ENCODE results near the gene GRK3. TPM values are rescaled to one million over a fixed set of nuclear protein-coding genes. Genes with fewer than 3 reads are reported as not detected.
"Not testable (repeated sequence)": the region's sequence is repeated elsewhere in the genome, so short reads cannot be mapped to it uniquely, and the experiment has no call there.

GRK3 gene
- total and polyA plus RNA-seq, 2 donors, result 8.4 to 20.2 TPM

GRCh38 chr22:25557218-25557617 lies 7.3 kb upstream of the GRK3 start:
- peaks cover 0 to 3% of the 10 kb centered on the region in 2 donors for H3K4me1 ChIP-seq (ENCODE audit: control insufficient read depth in 2 of 2, insufficient read depth in 2 of 2, low read length in 2 of 2)
- WGBS, result 96% methylated on average over 5 of the region's 5 CpGs
- DNase-seq (ENCODE audit: low read depth in 6 of 9, low spot score in 9 of 9), result no peak

GRCh38 chr22:25558341-25558740 lies 6.1 kb upstream of the GRK3 start:
- Histone ChIP-seq H3K9me3 (ENCODE audit: control insufficient read depth in 2 of 2, insufficient read depth in 1 of 2, low read length in 1 of 2) (no peaks in the 10 kb centered on the region), H3K36me3 (ENCODE audit: control insufficient read depth in 2 of 2, insufficient read depth in 2 of 2, low read length in 1 of 2) (no peaks in the 10 kb centered on the region), H3K4me3 (ENCODE audit: low read length in 2 of 2) (no peak overlapping the region), H3K27ac (ENCODE audit: low read depth in 1 of 2, low read length in 1 of 2) (no peak overlapping the region), H3K4me1 (ENCODE audit: control insufficient read depth in 2 of 2, insufficient read depth in 2 of 2, low read length in 2 of 2) (peaks cover 0 to 3% of the 10 kb centered on the region in 2 donors), H3K27me3 (ENCODE audit: control insufficient read depth in 2 of 2, insufficient read depth in 1 of 2, low read length in 1 of 2) (no peaks in the 10 kb centered on the region)
- WGBS, result 98% methylated on average over 4 of the region's 4 CpGs
- no peak for DNase-seq (ENCODE audit: low read depth in 6 of 9, low spot score in 9 of 9)

More at GRCh38 chr22:25557218-25557617, 7.3 kb upstream of the GRK3 start:
- Histone ChIP-seq H3K27me3 (ENCODE audit: control insufficient read depth in 2 of 2, insufficient read depth in 1 of 2, low read length in 1 of 2) (no peaks in the 10 kb centered on the region), H3K9me3 (ENCODE audit: control insufficient read depth in 2 of 2, insufficient read depth in 1 of 2, low read length in 1 of 2) (no peaks in the 10 kb centered on the region), H3K36me3 (ENCODE audit: control insufficient read depth in 2 of 2, insufficient read depth in 2 of 2, low read length in 1 of 2) (no peaks in the 10 kb centered on the region), H3K27ac (ENCODE audit: low read depth in 1 of 2, low read length in 1 of 2) (no peak overlapping the region), H3K4me3 (ENCODE audit: low read length in 2 of 2) (no peak overlapping the region)

GRCh38 chr22:25559910-25560309 lies 4.6 kb upstream of the GRK3 start:
- not testable (repeated sequence) for H3K27me3 ChIP-seq (ENCODE audit: control insufficient read depth in 2 of 2, insufficient read depth in 1 of 2, low read length in 1 of 2); H3K4me3 ChIP-seq (ENCODE audit: low read length in 2 of 2); H3K27ac ChIP-seq (ENCODE audit: low read depth in 1 of 2, low read length in 1 of 2); DNase-seq (ENCODE audit: low read depth in 6 of 9, low spot score in 9 of 9); H3K9me3 ChIP-seq (ENCODE audit: control insufficient read depth in 2 of 2, insufficient read depth in 1 of 2, low read length in 1 of 2); H3K36me3 ChIP-seq (ENCODE audit: control insufficient read depth in 2 of 2, insufficient read depth in 2 of 2, low read length in 1 of 2)
- H3K4me1 ChIP-seq (ENCODE audit: control insufficient read depth in 2 of 2, insufficient read depth in 2 of 2, low read length in 2 of 2), result peaks cover 0 to 12% of the 10 kb centered on the region in 2 donors
- over 99% methylated on average over 4 of the region's 4 CpGs for WGBS

GRCh38 chr22:25561182-25561581 lies 3.3 kb upstream of the GRK3 start:
- not testable (repeated sequence) for H3K27ac ChIP-seq (ENCODE audit: low read depth in 1 of 2, low read length in 1 of 2); H3K27me3 ChIP-seq (ENCODE audit: control insufficient read depth in 2 of 2, insufficient read depth in 1 of 2, low read length in 1 of 2); DNase-seq (ENCODE audit: low read depth in 6 of 9, low spot score in 9 of 9); H3K36me3 ChIP-seq (ENCODE audit: control insufficient read depth in 2 of 2, insufficient read depth in 2 of 2, low read length in 1 of 2); H3K4me3 ChIP-seq (ENCODE audit: low read length in 2 of 2); H3K9me3 ChIP-seq (ENCODE audit: control insufficient read depth in 2 of 2, insufficient read depth in 1 of 2, low read length in 1 of 2)
- 94% methylated on average over 3 of the region's 3 CpGs for WGBS
- peaks cover 0 to 17% of the 10 kb centered on the region in 2 donors for H3K4me1 ChIP-seq (ENCODE audit: control insufficient read depth in 2 of 2, insufficient read depth in 2 of 2, low read length in 2 of 2)

GRCh38 chr22:25561927-25562326 lies 2.5 kb upstream of the GRK3 start:
- not testable (repeated sequence) for H3K9me3 ChIP-seq (ENCODE audit: control insufficient read depth in 2 of 2, insufficient read depth in 1 of 2, low read length in 1 of 2); DNase-seq (ENCODE audit: low read depth in 6 of 9, low spot score in 9 of 9); H3K4me3 ChIP-seq (ENCODE audit: low read length in 2 of 2); H3K27ac ChIP-seq (ENCODE audit: low read depth in 1 of 2, low read length in 1 of 2); H3K27me3 ChIP-seq (ENCODE audit: control insufficient read depth in 2 of 2, insufficient read depth in 1 of 2, low read length in 1 of 2); H3K36me3 ChIP-seq (ENCODE audit: control insufficient read depth in 2 of 2, insufficient read depth in 2 of 2, low read length in 1 of 2)
- WGBS, result 76% methylated on average over 1 of the region's 1 CpG
- H3K4me1 ChIP-seq (ENCODE audit: control insufficient read depth in 2 of 2, insufficient read depth in 2 of 2, low read length in 2 of 2), result peaks cover 3 to 17% of the 10 kb centered on the region in 2 donors

- H3K27ac ChIP-seq (ENCODE audit: low read depth in 1 of 2, low read length in 1 of 2), result peak overlapping the region in 1 of 2 donors; percentile 3
- not testable (repeated sequence) for H3K9me3 ChIP-seq (ENCODE audit: control insufficient read depth in 2 of 2, insufficient read depth in 1 of 2, low read length in 1 of 2); H3K36me3 ChIP-seq (ENCODE audit: control insufficient read depth in 2 of 2, insufficient read depth in 2 of 2, low read length in 1 of 2); DNase-seq (ENCODE audit: low read depth in 6 of 9, low spot score in 9 of 9); H3K27me3 ChIP-seq (ENCODE audit: control insufficient read depth in 2 of 2, insufficient read depth in 1 of 2, low read length in 1 of 2)
- peaks cover 3 to 19% of the 10 kb centered on the region in 2 donors for H3K4me1 ChIP-seq (ENCODE audit: control insufficient read depth in 2 of 2, insufficient read depth in 2 of 2, low read length in 2 of 2)
- H3K4me3 ChIP-seq (ENCODE audit: low read length in 2 of 2), result peak overlapping the region in 1 of 2 donors; percentile 92
- WGBS, result 58% methylated on average over 10 of the region's 10 CpGs
Observed at GRCh38 chr22:25562966-25563760, 1.3 kb upstream of the GRK3 start.

- WGBS, result 3% methylated on average over 21 of the region's 21 CpGs
- Histone ChIP-seq H3K4me1 (ENCODE audit: control insufficient read depth in 2 of 2, insufficient read depth in 2 of 2, low read length in 2 of 2) (peaks cover 3 to 16% of the 10 kb centered on the region in 2 donors), H3K36me3 (ENCODE audit: control insufficient read depth in 2 of 2, insufficient read depth in 2 of 2, low read length in 1 of 2) (no peaks in the 10 kb centered on the region), H3K9me3 (ENCODE audit: control insufficient read depth in 2 of 2, insufficient read depth in 1 of 2, low read length in 1 of 2) (no peaks in the 10 kb centered on the region), H3K27me3 (ENCODE audit: control insufficient read depth in 2 of 2, insufficient read depth in 1 of 2, low read length in 1 of 2) (peaks cover 0 to 4% of the 10 kb centered on the region in 2 donors), H3K27ac (ENCODE audit: low read depth in 1 of 2, low read length in 1 of 2) (peak overlapping the region; percentile 50 to 77), H3K4me3 (ENCODE audit: low read length in 2 of 2) (peak overlapping the region; percentile 54 to 92)
- DNase-seq (ENCODE audit: low read depth in 6 of 9, low spot score in 9 of 9), result peak in 3 of 9 donors; percentile 13 to 47 (median 21)
Observed at GRCh38 chr22:25563761-25564319, 635 bp upstream of the GRK3 start.

GRCh38 chr22:25564979-25565677 lies 653 bp downstream of the GRK3 start:
- H3K4me1 ChIP-seq (ENCODE audit: control insufficient read depth in 2 of 2, insufficient read depth in 2 of 2, low read length in 2 of 2), result peaks cover 3 to 21% of the 10 kb centered on the region in 2 donors
- no peaks in the 10 kb centered on the region for H3K36me3 ChIP-seq (ENCODE audit: control insufficient read depth in 2 of 2, insufficient read depth in 2 of 2, low read length in 1 of 2)
- H3K27me3 ChIP-seq (ENCODE audit: control insufficient read depth in 2 of 2, insufficient read depth in 1 of 2, low read length in 1 of 2), result peaks cover 0 to 4% of the 10 kb centered on the region in 2 donors
- under 1% methylated on average over 61 of the region's 61 CpGs for WGBS
- H3K27ac ChIP-seq (ENCODE audit: low read depth in 1 of 2, low read length in 1 of 2), result peak overlapping the region; percentile 55 to 81
- peak overlapping the region; percentile 65 to 92 for H3K4me3 ChIP-seq (ENCODE audit: low read length in 2 of 2)
- DNase-seq (ENCODE audit: low read depth in 6 of 9, low spot score in 9 of 9), result peak in 3 of 9 donors; percentile 23 to 52 (median 33)
- H3K9me3 ChIP-seq (ENCODE audit: control insufficient read depth in 2 of 2, insufficient read depth in 1 of 2, low read length in 1 of 2), result no peaks in the 10 kb centered on the region

Data from thymus (tissue), 11 donors.